Dermis blood vessel endothelial cell (primary cell): Measurements from ENCODE around the gene ZBBX. TPM values are rescaled to one million over a fixed set of nuclear protein-coding genes. Genes with fewer than 3 reads are reported as not detected.

ENCODE experiments used
- DNase-seq: peaks from one replicate; pipeline ENCODE4 v3.0.0; 2010
- total RNA-seq: library from RNA; depleted of rRNA; stranded (reverse); fragments of >200 nt; gene quantifications from 2 replicates; pipeline ENCODE4 v1.2.3, GENCODE V29; 2014

The ZBBX gene
- total RNA-seq, 1 donor from 2014 or later, result not detected

DNA sequence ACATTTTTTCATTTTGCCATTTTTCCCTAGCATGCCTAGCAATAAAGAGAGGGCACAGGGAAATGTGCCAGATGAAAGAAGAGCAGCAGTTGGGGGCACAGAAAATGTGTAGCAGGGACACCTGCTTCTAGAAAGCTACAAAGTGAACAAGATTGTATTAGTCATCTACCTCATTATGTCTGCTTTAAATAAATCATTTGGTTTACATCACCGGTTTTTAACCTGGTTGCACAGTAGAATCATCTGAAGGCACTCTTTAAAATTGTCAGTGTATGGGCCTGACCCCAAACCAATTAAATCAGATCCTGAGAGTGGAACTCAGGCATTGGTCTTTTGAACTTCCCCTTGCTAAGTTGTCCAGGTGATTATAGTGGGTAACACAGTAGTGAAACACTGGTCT is 73.8 kb downstream of the ZBBX start:
- no peak for DNase-seq

GRCh38 chr3:167305340-167305890 is 74.7 kb downstream of the ZBBX start:
- DNase-seq, result no peak

GRCh38 chr3:167304077-167304476 is 76.0 kb downstream of the ZBBX start:
- no peak for DNase-seq

GRCh38 chr3:167302678-167303077 is 77.4 kb downstream of the ZBBX start:
- DNase-seq, result no peak

GRCh38 chr3:167300207-167300606 is 79.9 kb downstream of the ZBBX start:
- DNase-seq, result no peak

DNA sequence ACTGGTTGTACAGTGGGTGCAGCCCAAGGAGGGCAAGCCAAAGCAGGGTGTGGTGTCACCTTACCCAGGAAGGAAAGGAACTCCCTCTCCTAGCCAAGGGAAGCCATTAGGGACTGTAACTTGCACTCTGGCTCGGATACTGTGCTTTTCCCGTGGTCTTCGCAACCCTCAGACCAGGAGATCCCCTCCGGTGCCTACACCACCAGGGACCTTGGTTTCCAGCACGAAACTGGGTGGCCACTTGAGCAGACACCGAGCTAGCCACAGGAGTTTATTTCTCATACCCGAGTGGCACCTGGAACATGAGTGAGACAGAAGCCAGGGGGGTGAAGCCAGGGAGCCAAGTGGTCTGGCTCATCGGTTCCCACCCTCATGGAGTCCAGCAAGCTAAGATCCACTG is 90.7 kb downstream of the ZBBX start:
- no peak for DNase-seq

DNA sequence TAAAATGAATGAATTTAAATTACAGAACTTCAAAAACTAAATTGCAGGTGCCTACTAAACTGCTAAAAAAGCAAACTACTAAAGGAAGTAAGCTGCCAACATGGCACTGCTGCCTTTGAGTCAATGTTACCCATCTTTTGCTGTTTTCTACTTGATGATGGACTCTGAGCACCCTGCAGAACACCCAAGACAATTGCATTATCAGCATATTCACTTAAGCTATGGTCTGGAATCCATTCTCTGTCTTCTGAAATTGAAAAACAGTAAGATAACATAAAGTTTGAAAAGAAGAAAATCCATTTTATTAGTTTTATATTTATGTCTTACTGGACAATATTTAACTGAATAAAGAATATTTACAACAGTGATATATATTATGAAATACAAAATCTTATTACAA is 91.4 kb downstream of the ZBBX start:
- DNase-seq, result no peak

- DNase-seq, result no peak
These were observed 92.8 kb downstream of the ZBBX start for GRCh38 chr3:167287308-167287707.

DNA sequence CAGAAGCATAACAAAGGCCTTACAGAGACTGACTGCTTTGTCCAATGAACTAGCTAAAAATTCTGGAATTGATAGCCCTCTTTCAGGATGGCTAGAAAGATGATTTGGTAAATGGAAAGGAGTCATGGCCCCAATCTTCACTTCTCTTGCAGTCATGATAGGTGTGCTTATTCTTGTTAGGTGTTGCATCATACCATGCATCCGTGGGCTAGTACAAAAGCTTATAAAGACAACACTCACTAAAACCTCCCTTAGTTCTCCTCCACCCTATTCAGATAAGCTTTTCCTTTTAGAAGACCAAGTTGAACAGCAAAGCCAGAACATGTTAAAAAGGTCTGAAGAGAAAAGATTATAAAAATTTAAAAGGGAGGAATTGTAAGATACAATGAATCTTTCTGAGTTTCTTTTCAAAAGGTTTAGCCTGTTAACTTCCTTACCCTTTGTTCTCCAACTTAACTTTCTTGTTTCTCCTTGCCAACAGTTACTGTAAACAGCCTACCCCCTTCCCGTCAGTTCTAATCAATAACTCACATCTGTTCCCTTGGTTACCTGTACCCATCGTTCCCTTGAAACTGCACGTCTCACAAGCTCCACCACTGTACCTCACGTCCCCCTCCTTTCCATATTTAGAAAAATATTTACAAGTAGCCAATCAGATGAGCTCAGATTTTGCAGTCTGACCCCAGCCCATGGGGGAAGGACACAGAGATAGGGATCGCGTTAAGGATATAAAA is 105.8 kb downstream of the ZBBX start:
- no peak for DNase-seq

DNA sequence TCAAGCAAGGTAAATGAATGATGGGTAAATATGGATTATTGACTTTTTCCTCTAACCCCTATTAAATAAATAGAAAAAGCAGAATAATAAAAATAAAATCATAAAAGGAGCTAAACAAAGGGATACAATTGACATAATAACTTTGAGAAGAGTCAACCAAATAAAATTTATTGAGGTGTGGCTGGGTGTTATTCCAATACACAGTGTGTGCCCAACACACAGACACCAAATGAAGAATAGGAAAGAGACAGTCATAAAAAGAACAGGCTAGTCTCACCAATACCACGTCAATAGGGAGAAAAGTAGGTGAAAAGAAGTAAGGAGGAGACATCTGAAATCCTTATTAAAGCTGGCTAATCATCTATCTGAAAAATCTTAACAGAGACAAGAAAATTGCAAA is 127.1 kb downstream of the ZBBX start:
- DNase-seq, result no peak

- DNase-seq, result no peak
These were observed 128.4 kb downstream of the ZBBX start for GRCh38 chr3:167251678-167252077.

DNA sequence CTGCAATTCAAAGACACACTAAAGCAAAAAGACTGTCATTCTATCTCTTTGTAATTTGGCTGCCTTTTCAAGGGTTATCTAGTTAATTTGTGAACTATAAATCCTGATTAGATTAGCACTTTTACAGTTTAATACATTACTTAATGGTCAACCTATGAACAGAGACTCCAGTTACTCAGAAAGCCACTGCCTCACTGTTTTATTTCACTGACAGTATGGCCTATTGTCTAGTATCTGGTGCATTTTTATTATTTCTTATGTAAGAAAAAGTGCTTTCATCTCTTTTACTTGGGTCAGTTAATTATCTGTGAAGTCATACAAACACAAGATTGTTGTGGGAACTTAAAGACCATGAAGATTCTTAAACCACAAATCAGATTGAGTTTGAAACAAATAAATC is 133.8 kb downstream of the ZBBX start:
- DNase-seq, result no peak

- DNase-seq, result no peak
These were observed 138.8 kb downstream of the ZBBX start for GRCh38 chr3:167241048-167241845.

DNA sequence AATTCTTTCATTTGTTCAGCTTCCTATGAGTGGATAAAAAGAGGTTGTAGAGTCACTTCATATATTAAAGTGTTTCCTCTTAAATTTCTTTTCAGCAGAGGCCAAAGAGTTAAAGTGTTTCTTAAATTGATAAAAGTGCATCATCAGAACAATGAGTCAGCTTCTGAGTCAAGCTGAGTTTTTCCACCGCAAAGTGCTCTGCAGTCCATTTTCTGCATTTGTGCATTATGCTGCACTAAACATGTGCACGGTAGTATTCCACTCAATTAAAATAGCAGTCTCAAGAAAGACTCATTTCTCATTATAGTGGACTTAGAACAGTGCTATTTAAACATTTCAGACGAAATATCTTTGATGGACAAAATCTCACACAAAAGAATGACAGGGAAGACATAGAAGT is 152.0 kb downstream of the ZBBX start:
- no peak for DNase-seq

- no peak for DNase-seq
These were observed 154.3 kb downstream of the ZBBX start for GRCh38 chr3:167225821-167226220.

GRCh38 chr3:167209011-167209410 is 171.1 kb downstream of the ZBBX start:
- DNase-seq, result no peak

DNA sequence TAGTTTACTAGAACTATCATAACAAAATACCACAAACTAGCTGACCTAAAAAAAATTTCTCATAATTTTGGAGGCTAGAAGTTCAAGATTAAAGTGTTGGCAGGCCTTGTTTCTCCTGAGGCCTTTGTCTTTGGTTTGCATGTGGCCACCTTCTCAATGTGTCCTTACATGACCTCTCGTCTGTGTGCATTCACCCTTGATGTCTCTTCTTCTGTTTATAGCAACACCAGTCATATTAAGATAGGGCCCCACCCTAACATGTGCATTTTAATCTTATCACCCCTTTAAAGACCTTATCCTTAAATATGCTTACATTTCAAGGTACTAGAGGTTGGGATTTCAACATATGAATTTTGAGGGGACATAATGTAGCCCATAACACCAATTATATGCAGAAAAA is 177.0 kb downstream of the ZBBX start:
- DNase-seq, result no peak

DNA sequence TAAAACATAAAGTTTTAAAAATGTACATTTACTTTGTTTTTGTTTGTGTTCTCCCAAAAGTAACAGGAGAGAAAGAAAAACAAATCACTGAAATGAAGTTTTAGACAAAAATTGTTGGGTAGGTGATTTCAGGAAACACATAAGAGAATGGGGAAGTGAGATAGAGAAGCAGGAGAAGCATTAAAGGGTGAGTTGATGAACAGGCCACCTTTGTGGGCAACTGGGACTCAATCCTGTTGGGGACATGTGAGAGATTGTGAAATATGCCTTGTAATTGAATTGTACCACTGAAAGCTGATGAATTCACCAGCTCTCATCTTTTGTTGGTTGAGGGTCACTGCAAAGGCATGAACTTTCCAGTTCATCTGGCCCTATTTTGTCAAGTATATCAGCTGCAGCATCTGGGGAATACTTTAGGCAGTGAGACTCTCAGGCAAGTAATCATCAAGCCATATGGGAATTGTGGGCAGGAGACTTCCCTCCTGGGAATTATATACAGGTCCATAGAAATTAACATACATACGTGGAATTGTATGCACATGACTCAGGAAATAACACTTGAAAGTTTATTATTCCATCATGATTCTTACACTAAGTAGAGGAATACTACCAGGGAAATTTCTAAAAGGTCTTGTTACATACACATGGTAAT is 181.0 kb downstream of the ZBBX start:
- DNase-seq, result no peak

Other genes starting within 250 kb of the ZBBX start
- not detected in 2 replicates for gene SERPINI2, start 93.7 kb upstream of the ZBBX start, total RNA-seq